GM19239 (cell line): ENCODE data around the gene HTR7.
A peak's percentile ranks its signal among the peaks of the same experiment; 100 is the strongest.
"Not testable (repeated sequence)": the region's sequence is repeated elsewhere in the genome, so short reads cannot be mapped to it uniquely, and the experiment has no call there.

Experiments used
- DNase-seq: peaks from one replicate; pipeline ENCODE4 v3.0.0; 2011; ENCODE audit warnings: low spot score; ENCODE audit not compliant: insufficient read length
- FAIRE-seq: peaks from 2 replicates; lab custom pipeline; 2011; peaks lifted over from hg19 to GRCh38; lab: Jason Lieb, UNC

The HTR7 gene

DNA sequence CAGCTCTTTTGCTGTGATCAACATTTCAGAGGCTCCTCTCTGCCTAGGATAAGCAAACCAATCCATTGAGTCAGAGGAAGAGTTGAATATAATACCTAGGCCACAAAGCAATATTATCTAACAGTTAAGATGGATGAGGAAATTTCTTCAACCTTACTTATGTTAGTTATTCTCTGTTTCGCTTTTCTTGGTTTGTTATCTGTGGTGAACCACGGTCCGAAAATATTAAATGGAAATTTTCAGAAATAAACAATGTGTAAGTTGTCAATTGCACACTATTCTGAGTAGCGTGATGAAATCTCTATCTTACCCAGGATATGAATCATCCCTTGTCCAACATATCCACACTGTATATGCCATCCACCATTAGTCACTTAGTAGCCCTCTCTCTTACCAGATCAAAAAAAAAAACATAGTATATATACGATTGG is 1.5 kb upstream of the HTR7 start:
- FAIRE-seq (no peak), DNase-seq (no peak)

DNA sequence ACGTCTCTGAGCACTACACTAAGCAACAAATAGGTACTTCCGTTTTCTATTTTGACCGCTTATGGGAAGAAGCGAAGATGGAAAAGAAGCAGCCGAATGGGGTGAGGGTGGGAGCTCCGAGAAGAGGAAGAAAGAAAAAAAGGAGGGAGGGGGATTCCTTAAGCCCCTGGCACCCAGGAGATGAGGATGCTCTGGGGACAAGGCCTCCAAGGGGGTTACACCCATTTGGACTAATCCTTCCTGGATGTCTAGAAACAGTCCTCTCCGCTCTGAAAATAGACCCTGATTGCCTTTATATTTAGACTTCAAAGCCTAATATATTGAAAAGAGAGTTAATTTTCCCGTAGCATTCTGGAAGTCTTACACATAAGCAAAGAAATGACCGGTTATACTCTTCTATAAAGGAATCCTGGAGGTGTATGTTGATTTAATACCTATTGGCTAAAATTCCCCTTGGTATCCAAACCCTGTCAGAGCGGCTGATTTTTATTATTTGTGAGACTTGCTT is 676 bp upstream of the HTR7 start:
- FAIRE-seq (no peak), DNase-seq (no peak)

DNA sequence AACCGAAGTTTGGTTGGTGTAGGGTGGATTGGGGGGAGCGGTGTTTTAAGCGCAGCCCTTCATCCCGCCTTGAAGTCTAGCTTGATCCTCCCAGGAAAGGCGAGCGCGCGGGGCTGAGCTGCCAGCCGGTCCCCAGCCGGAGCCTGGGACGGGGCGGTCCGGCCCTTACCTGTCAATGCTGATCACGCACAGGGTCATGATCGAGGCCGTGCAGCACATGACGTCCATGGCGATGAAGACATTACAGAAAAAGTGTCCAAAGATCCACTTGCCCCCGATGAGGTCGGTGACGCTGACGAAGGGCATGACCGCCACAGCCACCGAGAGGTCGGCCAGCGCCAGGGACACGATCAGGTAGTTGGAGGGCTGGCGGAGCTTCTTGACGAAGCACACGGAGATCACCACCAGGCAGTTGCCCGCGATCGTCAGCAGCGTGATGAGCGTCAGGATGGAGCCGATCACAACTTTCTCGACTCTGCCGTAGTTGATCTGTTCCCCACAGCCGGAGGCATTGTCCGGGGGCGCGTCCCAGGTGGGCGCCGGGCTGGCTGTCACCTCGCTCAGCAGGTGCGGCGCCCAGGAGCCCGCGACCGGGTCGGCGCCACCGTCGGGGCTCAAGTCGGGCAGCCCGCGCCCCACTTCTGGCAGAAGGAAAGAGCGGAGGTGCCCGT is 740 bp downstream of the HTR7 start:
- DNase-seq: no peak
- FAIRE-seq: no peak

DNA sequence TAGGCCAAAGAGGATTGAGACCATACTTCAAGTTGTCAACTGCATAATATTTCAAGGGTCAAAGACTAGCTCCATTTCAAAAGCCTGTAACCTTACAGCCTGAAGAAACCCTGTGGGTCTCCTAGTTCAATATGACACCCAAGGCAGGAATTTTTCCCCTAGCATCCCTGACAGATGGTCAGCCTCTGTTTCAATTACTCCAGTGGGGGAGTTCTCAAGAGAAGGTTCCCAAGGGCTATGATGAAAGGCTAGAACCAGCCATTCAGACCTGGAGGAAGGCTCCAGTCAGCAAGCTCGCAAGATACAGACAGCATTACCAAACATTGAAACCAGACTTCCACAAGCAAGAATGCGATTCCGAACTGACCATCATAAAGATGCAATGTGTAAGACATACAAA is 1.6 kb downstream of the HTR7 start:
- peak; percentile 21 for FAIRE-seq
- DNase-seq: no peak

DNA sequence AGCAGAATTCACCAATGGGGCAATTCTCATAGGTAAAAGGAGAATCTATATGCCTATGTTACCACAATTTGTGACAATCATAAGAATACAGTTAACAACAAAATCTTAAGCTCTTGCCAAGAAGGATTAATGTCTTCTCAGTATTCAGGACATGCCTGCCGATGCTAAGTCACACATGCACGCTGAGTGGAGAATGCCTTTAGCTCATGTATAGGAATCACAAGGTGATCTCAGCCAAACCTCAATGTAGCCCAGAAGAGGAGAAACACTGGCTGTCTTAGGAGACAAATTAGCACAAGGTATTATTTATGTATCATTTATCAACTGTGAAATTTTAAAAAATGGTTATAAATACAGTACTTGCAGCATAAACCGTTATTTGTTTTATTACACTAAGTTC is 2.7 kb downstream of the HTR7 start:
- DNase-seq: no peak
- no peak for FAIRE-seq

DNA sequence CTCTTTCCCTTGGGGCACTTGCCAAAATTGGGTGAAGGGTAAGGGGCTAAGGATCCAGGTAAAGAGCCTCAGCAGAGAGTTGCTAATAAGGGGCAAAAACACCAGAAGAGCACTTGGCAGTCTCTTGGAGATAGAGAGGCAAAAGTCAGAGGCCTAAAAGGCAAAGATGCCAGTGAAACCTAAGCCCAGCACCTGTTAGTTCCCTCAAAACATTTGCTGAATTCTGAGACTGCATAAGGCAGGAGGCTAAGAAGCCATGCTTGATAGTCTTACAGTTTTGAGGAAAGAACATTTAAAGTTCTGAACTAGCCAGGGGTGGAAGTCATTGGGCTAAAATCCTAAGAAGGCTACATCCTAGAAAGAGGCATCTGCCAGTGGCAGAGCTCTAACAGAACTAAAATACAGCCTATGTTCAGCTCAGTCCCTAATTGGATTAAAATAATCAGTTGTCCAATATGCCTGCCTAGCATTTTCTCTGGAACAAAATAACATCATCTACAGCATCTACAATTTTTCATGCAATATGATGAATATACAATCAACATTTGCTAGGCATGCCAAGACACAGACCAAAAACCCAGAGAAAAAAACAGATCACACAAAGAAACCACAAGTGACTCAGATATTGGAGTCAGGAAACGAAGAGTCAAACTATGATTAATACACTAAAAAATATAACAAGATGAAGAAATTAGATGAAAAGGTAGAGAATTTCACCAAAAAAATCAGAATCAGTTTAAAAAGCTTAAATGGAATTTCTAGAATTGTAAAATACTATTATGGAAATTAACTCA is 7.7 kb downstream of the HTR7 start:
- DNase-seq: no peak

DNA sequence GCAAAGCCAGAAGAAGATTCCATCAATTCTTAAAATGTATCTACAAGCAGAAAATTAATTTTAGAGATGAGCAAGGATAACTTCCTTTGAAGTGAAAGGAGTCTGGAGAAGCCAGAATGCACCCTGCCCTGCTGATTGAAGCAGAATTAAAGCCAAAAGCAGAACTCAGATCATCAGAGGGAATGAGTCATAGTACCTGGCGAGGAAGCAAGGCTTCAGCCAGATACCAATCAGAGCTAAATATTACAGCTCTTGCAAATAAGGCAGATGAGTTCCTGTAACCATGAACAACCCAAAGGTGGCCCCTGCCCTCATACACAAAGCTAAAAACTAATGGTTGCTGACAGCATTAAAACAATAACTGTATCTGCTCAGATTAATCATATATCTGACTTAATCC is 10.4 kb downstream of the HTR7 start:
- no peak for DNase-seq
- FAIRE-seq: no peak

More for the DNA sequence above, 7.7 kb downstream of the HTR7 start:
- FAIRE-seq: no peak

DNA sequence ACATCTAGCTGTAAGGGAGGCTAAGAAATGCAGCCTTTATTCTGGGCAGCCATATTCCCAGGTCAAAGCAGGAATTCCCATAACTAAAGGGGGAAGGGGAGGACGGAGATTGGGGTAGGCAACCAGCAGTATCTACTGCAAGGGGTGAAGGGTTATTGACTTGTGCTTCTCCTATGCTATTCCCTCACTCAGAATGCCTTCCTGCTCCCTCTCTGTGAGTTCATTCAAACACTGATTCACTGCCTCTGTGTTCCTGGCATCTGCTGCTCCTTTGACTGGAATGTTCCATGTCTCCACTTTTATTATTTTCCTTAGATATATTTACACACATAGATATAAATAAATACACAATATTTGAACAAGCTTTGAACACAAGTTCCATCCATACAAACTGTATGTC is 11.1 kb downstream of the HTR7 start:
- DNase-seq: no peak
- FAIRE-seq: no peak

DNA sequence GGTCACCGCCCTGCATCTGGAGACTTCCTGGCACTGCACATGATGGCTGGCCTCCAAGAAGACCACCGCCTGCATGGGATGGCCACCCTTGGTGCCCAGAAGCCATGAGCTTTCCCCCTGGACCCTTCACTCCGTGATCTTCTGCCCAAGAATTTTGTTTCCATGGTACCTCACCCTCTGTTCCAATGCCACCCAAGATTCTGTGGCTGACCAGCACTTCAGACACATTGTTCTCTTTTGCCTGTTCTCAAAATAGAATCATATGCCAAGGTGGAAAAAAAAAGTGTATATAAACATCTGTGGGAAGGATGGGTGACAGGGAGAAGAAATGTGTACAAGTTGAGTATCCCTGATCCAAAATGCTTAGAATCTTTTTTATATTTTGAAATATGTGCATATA is 12.1 kb downstream of the HTR7 start:
- FAIRE-seq (no peak), DNase-seq (no peak)

DNA sequence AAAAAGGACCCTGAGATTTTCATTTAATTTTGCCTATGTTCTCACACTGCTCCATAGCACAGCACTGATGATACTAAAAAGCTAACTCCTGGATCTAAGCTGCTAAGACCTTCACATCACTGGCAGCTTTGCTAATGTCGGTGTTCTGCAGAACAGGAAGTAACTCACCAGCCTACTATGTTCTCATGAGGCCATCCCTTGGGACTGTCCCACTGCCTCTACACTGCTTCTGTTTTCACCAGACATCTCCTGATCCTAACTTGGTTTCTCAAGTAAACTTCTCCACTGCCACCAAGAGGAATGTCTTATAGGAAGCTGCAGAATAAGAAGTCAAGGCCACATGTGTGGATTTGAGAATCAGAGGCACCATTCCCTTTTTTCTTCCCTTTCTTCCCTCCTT is 15.1 kb downstream of the HTR7 start:
- DNase-seq (no peak), FAIRE-seq (no peak)

DNA sequence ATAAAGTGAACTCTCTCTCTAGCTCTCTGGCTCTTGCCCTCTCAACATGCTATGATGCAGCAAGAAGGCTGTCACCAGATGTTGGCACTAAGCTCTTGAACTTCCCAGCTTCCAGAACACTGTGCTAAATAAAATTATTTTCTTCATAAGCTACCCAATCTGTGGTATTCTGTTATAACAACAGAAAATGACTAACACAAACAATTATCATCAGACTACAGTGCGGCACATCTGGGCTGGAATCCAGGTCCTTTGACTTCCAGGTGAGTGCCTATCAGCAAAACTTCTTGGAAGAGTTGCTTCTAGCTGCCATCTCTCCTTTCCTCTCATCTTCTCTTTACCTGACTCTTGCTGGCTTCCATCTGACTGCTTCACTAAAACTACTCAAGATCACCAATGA is 20.4 kb downstream of the HTR7 start:
- no peak for FAIRE-seq

DNA sequence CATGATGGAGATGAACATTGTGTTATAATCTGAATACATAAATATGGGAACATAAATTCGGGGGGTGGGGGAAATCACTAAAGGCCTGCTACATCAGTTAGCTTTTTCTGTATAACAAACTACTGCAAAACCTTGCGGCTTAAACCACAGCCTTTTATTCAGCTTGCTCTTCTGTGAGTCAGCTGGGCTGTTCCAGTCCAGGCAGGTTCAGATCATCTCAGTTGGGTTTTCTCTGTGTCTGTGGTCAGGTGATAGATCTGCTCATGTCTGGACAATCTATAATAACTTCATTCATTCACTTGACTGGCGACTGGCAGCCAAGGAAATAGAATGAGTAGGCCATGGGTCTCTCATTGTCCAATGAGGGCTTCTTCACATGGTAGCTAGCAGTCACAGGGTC is 23.5 kb downstream of the HTR7 start:
- no peak for DNase-seq
- FAIRE-seq: no peak

More for the DNA sequence above, 20.4 kb downstream of the HTR7 start:
- DNase-seq: no peak

DNA sequence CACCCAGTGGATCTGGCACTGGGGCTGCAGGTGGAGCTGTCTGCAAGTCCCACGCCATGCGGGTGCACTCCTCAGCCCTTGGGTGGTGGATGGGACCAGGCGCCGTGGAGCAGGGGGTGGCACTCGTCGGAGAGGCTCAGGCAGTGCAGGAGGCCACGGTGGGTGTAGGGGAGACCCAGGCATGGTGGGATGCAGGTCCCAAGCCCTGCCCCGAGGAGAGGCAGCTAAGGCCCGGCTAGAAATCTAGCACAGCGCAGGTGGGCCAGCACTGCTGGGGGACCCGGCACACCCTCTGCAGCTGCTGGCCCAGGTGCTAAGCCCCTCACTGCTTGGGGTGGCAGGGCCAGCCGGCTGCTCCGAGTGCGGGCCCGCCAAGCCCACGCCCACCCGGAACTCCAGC is 25.7 kb downstream of the HTR7 start:
- no peak for FAIRE-seq
- no peak for DNase-seq

DNA sequence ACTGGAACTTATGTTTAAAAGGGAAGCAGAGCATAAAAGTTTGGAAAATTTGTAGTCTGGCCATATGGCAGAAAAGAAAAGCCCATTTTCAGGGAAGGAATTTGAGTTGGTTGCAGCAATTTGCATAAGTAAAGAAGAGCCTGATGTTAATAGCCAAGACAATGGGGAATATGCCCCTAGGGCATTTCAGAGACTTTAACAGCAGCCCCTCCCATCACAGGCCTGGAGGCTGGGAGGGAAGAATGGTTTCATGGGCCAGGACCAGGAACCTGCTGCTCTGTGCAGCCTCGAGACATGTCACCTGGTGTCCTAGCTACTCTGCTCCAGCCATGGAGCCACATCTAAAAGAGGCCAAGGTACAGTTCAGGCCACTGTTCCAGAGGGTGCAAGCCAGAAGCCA is 35.3 kb downstream of the HTR7 start:
- DNase-seq (no peak), FAIRE-seq (no peak)

DNA sequence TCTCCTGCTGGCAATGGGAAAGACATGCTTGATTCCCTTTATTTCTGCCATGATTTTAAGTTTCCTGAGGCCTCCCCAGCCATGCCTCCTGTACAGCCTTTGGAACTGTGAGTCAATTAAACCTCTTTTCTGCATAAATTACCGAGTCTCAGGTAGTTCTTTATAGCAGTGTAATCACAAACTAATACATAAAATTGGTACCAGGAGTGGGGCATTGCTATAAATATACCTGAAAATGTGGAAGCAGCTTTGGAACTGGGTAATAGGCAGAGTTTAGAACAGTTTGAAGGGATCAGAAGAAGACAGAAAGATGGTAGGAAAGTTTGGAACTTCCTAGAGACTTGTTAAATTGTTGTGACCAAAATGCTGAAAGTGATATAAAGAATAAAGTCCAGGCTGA is 36.0 kb downstream of the HTR7 start:
- not testable (repeated sequence) for FAIRE-seq, DNase-seq

DNA sequence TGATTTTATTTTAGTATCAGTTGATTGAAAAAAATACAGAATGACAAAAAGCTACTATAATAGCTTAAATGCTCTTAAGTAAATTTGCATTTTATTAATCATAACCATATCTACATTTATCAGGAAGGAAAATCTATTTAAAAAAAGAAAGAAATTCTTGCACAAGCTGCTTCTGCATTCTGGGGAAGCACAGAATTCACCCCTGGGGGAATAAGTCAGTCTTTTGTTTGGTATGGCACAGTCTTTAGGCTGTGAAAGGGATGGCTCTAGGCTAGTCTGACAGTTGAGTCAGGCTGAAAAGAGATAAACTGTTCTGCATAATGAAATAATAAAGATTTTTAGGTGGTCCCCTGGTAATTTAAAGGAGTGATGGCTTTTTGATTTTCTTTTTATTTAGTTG is 37.9 kb downstream of the HTR7 start:
- no peak for DNase-seq
- FAIRE-seq: no peak

DNA sequence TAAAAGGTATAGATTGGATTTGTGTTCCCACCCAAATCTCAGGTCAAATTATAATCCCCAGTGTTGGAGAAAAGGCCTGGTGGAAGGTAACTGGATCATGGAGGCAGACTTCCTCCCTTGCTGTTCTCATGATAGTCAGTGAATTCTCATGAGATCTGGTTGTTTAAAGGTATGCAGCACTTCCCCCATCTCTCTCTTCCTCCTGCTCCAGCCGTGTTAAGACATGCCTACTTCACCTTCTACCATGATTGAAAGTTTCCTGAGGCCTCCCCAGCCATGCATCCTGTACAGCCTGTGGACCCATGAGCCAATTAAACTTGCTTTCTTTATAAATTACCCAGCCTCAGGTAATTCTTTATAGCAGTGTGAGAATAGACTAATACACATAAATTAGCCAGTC is 39.1 kb downstream of the HTR7 start:
- FAIRE-seq: no peak
- DNase-seq: no peak

DNA sequence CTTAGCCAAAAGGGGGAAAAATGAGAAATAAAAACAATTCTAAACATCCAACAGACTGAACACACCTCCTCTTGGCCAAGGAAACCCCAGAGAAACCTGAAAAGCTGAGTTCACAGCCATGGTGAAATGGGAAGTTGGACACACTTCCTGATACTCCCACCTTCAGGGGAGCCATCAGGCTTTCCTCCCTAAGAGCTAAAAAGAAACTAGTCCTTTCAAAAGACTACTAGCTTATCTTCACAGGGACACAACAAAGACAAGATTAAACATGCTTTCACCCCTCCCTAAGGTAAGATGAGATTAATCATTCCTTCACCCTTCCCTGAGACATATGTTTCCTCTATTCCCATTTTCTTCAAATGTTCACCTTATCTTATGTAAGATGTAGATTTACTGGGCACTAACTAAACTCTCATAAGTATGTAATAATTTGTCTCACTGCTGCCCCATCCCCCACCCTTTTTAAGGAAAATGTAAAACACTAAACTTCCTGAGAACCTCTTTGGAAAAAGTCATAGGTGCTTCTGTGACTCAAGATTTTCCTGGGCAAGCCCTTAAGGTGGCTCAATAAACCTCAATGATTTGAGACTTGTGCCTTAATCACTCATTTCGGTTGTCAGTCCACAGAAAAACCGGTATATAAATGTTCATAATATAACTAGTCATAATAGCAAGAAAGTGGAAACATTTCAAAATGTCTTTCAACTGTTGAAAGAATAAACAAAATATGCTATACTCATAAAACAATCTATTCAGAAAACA is 40.5 kb downstream of the HTR7 start:
- no peak for FAIRE-seq

DNA sequence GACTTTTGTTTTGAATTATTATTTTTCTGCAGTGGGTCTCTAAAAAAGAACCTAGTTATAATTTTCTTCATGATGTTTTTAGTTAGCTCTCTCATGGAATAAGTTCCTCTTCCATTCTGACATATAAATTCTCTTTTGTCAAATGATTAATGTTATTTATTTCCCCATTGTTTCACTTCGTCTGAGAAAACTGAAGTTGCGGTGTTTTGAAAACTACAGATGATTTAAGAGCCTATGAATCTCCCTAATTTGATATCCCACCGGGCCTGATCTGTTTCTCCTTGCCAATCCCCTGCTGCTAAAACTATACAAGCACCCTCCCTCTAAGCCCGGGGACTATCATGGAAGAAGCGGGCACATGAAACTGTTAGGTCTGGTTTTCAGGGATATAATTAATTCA is 41.4 kb downstream of the HTR7 start:
- FAIRE-seq: no peak
- DNase-seq: no peak

More for the DNA sequence above, 40.5 kb downstream of the HTR7 start:
- DNase-seq: no peak

DNA sequence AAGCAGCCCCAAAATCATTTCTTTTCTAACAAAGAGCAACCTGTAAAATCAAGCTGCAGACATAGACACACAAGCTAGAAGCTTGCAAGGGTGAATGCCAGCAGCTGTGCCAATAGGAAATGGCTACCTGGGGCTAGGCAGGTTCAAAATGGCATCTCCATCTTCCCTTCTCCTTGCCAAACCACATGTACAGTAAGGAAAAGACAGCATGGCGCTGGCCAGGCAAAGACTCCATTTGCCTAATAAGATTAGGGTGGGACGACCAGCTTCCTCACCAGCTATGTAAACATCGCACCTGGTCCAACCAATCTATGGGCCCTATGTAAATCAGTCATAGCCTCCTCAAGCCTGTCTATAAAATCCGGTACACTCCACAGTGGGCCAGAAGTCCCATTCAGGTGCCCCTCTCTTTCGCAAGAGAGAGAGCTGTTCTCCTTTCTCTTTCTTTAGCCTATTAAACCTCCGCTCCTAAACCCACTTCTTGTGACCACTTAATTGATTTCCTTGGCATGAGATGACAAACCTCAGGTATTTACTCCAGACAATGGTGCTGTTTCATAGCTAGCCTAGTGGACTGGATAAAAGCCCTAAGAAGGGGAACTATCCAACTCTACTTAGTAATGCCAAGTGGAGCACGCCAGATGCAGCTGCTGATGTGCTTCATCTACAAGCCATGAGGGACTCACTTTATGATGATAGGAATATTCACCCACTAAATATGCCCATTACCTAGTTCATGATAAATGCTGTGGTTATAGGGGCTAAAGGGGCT is 44.1 kb downstream of the HTR7 start:
- FAIRE-seq: no peak
- DNase-seq: no peak
